Activated T-cell treated with anti-CD3 and anti-CD28 coated beads, Interleukin-2, amount 50 U/mL, for 1 hour (primary cell): ENCODE data around the gene PARP9.
"Not testable (repeated sequence)": the region's sequence is repeated elsewhere in the genome, so short reads cannot be mapped to it uniquely, and the experiment has no call there.

Source experiments
- DNase-seq: peaks from one replicate; pipeline ENCODE4 v3.0.0-alpha.2; 2020

The PARP9 gene

DNA sequence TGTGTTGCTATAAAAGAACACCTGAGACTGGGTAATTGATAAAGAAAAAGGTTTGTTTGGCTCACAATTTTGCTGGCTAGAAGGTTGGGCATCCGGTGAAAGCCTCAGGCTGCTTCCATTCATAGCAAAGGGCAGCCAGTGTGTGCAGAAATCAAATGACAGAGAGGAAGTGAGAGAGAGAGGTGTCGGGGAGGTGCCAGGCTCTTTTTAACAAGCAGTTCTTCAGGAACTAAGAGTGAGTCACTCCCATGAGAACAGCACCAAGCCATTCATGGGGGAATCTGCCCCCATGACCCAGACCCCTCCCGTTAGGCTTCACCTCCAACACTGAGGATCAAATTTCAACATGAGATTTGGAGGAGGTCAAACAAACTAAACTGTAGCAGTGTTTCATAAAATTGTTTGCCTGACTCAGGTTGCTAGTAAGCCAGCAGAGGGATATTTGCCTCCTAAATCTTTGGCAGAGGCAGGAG lies 8.9 kb upstream of the PARP9 start:
- no peak for DNase-seq

DNA sequence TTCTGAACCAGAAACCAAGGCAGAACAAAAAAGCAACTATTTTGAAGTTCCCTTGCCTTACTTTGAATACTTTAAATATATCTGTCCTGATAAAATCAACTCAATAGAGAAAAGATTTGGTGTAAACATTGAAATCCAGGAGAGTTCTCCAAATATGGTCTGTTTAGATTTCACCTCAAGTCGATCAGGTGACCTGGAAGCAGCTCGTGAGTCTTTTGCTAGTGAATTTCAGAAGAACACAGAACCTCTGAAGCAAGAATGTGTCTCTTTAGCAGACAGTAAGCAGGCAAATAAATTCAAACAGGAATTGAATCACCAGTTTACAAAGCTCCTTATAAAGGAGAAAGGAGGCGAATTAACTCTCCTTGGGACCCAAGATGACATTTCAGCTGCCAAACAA lies 4.7 kb upstream of the PARP9 start:
- DNase-seq: no peak

DNA sequence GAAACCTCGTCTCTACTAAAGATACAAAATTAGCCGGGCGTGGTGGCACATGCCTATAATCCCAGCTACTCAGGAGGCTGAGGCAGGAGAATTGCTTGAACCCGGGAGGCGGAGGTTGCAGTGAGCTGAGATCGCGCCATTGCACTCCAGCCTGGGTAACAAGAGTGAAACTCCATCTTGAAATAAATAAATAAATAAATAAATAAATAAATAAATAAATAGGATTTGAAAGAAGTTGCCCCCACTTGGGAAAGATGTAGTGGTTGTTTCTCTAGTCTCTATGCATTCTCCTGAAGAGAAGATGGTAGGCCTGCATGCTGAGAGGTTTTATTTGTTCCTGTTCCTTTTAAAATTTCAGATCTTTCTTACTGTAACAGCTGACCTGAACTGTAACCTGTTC lies 4.0 kb upstream of the PARP9 start:
- not testable (repeated sequence) for DNase-seq

DNA sequence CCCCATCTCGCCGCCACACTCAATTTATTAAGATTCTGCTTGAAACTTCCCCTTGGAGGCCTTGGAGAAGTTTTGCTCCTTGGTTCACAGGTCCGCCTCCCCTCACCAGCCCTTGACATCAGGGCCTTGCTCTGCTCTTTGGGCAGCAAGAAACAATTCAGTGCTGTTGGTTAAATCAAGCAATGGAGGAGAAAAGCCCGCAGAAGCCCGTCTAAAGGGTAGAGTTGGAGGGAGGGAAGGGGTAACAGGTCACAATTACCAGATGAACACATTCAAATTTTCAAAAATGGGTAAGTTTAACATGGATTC lies 429 bp downstream of the PARP9 start:
- no peak for DNase-seq

DNA sequence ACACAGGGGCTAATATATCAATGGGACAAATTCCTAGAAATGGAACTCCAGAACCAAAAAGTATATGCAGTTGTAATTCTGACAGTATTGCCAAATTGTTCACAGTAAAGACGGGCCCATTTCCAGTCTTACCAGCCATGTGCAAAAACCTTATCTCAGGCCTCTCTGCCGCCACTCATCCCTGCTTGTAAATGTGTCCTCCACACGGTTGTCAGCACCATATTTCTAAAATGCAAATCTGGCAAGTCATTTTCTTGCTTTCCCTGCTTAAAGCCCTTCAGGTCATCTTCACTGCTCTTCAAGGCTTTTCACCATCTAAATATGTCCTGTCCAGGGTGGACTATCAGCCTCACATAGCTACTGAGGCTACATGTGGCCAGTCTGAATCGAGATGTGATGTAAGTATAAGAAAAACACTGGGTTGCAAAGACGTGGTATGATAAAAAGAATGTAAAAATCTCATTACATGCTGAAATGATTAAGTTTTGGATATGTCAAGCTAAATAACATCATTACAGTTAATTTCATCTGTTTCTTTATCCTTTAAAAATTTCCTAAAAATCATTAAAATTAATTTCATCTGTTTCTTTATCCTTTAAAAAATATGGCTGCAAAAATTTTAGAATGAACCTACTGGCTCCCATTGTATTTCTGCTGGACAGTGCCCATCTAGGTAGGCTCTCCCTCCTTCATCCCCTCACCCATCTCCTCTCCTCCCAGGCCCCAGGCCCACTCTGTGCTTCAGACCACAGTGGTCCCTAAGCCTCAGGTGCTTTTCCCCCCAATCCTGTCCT lies 980 bp downstream of the PARP9 start:
- no peak for DNase-seq

DNA sequence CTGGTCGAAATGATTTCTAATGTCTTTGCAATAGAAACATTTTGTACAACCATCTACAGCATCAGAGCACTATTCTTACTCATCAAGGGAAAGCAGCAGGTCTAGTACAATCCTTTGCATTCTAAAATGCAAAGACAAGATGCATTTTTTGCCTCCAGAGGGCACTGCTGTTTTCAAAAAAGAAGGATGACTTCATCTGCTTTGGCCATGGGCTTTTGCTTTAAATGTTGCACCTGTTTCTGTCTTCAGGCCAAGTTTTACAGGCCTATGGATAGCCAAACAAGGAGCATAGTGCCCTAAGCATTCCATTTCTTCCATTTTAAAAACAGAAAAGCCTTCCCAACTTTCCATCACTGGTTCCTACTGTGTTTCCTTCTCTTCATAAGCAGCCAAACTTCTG lies 3.4 kb downstream of the PARP9 start:
- DNase-seq: no peak

DNA sequence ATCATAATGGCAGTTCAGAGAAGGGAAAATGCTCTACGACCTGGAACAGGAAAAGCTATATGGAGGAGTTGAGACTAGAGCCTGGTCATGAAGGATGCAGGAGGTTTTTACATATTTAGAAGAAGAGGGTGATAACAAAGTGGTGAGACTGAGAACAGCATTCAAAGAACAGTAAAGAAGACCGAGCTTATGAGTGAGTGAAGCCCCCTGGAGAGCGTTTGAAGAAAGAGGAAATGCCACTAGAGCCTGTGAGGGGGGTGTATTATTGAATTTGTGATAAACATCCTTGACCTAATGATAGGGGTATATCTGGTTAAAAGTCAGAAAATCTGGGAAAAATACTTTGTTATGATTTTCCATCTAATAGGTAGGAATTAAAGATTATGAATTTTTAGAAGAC lies 4.2 kb downstream of the PARP9 start:
- no peak for DNase-seq

DNA sequence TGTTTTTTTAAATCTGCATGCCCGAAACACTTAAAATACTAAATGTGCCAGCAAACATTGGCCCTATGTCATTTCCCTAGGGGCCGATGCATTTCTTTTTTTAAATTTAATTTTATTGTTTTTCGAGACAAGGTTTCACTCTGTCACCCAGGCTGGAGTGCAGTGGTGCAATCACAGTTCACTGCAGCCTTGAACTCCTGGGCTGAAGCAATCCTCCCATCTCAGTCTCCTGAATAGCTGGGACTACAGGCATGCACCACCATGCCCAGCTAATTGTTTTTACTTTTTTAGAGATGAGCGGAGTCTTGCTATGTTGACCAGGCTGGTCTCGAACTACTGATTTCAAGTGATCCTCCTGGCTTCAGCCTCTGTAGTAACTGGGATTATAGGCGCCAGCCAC lies 5.5 kb downstream of the PARP9 start:
- DNase-seq: no peak

DNA sequence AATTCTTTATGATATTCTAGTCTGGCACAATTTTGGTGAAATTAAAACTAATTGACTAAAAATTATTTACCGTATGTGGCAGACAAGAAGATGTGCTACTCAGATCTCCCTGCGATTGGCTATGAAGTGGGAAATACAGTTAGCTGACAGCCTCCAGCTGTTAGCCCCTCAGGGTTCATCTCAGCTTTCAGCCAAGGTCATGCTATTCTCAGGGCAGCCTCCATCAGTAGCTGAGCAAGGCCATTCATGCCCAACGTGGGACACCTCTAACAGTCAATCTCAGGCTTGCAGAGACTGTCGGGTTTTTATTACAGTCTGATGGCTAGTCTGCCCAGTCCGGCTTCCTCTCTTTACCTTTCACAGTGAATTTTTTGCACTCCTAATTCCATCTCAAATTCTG lies 6.7 kb downstream of the PARP9 start:
- no peak for DNase-seq

DNA sequence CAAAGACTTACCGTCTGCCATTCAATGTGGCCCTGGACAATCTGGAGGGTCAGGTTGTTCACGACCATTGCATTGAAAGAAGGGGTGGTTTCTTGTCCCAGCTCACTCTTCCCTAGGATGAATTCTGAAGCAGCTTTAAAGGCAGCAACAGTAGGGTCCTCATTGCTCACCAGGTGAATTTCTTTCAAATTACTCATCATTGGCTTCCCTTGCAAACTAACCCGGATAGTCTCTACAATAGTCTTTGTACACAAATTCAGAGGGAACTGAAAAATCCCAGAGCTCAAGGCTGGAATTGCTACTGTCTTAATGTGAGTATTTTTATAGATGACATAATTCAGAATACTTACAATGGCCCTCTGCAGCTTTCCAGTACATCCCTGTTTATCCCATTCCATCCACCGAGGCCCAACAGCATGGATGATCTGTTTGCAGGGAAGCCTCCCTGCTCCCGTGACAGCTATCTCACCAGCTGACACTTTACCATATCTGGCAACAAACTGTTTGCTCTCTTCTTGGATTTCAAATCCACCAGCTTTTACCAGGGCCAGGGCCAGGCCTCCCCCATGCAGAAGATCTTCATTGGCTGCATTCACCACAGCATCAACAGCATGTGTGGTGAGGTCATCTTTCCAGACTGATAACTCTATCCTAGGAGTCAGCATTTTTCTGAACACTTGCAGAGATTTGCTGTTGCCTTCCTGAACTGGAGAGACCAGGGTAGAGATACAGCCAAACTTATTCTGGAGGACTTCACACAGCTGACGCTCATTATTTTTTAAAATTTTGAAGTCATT lies 8.6 kb downstream of the PARP9 start:
- DNase-seq: no peak

DNA sequence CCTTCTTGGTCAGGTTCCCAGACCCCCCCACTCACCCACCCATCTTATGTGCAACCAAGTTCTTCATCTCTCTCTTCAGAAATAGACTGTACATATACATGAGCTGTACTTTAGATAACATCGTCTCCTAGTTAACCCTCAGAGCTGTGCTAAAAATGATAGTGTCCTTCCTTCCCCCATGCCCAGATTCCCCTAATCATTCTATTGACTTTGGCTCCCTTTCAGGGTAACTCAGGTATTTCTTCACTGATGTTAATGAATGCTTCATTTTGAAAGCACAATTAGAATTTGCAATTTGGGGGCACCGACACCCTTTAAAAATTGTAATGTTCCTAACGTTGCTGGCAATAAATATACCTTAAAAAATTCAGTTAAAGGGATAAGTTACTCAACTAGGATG lies 10.9 kb downstream of the PARP9 start:
- DNase-seq: no peak

DNA sequence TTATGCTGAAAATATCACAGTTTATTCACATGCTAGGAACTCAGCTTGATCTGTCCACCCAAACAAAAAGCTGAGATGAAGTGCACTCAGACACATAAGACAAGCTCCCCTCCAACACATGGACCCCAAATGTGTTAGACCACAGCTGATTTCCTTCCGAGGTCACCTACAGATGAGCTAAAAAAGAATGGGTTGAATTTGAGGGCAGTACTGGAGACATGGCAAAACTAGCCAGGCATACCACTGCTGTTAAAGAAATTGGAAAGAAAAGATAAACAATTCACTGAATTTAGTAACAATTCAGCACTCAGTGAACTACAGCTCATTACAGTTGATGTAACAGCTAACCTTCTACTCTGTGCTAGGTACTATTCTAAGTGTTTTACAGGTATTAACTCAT lies 15.5 kb downstream of the PARP9 start:
- DNase-seq: no peak

DNA sequence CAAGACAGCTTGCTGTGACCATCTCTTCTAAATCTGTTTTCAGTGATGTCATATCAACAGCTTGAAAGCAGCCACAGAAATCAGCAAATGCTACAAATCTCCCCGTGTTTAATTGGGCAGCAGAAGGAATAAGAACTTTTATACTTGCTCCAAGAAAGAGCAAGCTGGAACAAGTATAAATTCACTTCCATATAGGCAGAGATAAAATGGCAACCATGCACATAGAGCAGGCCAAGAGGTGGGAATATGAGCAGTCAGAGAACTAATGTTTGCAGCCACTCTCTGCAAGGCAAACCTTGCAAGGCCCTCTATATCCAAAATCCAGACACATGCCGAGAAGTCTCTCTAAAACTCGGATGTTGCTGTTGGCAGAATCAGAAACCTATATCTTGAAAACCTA lies 16.0 kb downstream of the PARP9 start:
- DNase-seq: no peak

DNA sequence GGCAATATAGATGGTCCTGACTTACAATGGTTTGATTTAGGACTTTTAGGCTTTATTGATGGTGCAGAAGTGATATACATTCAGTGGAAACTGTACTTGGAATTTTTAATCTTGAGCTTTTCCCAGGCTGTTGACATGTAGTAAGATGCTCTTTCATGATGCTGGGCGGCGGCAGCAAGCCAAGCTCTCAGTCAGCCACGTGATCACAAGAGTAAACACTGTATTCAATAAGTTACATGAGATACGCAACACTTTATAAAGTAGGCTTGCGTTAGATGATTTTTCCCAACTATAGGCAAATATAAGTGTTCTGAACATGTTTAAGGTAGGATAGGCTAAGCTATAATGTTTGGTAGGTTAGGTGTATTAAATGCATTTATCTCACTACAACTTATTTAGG lies 17.9 kb downstream of the PARP9 start:
- no peak for DNase-seq

DNA sequence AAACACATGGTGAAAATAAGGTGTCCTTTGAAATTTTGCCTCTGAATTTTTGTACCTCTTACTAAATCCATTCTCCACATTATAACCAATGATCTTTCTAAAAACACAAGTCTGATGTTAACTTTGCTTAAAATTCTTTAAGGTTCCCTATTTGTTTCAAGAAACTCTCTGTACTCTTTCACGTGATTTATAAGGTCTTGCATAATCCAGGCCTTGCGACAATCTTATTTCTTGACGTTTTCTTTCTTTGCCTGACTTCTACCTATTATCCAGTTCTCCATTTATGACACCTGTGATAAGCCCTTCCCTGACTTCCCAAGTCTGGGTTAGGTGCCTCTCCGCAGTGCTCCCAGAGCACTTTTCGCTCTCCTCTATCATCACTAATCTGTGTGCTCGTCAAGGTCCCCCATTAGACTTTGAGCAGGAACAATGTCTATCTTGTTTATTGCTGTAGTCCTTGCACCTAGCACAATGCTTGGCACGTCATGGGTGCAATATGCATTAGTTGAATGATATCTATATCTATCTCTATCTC lies 25.1 kb downstream of the PARP9 start:
- DNase-seq: no peak

DNA sequence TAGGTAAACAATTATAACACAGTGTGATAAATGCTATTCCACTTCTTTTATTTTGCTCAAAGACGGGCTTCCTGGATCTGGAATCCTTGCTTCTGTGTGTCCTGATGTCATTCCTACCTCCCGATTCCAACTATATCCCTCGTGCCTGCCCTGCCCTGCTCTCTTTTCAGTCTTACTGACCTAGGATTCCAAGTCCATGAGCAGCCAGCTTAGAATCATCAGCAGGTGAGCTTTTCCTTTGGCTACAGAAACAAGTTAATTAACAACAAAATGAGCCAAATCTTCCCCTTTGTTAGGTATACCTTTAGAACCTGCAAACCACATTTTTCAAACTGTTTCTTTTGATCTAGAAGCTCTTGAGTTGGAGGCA lies 27.5 kb downstream of the PARP9 start:
- DNase-seq: no peak

DNA sequence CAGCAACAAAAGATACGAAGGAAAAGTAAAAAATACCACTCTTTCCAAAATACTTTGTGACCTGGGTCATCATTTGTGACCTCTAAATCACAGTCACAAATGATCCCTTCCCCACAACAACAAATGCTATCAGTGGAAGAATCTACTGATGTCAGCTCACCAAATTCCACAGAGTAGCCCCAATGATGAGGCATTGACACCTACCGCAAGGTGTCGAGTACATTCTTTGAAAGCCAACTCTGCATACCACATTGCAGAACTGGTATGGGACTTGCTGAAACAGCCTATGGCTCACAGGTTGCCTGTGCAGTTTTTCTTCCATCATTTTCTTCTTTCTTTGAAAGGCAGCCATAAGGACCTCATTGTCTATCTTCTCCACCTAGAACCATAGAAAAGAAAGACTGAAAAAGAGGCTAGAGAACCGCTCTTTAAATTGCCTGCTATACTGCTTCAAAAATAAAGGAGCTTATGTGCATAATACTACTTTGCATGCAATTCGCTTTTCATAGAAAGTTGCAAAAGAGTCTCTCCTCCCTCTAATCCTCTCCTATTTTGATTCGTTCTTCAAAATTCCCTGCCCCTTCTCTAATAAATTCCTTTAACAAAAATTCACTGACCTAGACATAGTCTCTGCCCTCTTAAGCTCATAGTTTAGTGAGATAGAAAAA lies 28.0 kb downstream of the PARP9 start:
- no peak for DNase-seq

DNA sequence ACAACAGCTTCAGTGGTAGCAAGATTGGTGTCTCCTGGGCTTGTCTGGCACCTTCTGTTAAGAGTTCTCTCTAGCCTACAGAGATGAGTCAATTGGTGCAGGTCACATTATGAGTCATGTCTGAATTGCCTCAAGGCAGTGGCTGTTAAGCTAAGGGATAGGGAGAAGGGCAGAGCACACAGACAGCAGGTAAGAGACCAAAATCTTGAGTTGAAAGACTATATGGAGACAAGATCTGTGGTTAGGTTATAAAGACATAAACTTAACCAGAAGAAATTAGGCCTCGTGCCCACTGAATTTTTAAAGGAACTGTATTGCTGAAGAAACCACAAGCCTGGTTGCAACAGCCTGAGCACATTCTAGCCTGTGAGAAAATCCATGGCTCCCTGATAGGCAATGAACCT lies 30.2 kb downstream of the PARP9 start:
- no peak for DNase-seq

DNA sequence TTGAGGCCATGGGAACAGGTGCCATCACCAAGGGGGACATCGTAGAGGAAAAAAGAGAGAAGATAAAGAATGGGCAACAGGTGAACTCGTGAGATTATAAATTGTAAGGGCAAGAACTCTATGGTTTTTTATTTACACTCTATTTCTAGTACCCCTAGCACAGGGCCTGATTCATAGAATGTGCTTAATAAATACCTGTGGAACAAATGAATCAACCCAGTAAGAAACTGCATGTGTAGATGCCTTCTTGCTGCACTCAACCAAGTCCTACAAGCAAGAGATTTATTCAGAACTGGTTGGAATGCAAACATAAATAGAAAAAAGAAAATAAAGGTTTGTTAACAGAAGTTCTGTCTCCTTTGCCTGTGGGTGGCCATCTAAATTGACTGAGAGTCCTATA lies 30.6 kb downstream of the PARP9 start:
- DNase-seq: no peak

DNA sequence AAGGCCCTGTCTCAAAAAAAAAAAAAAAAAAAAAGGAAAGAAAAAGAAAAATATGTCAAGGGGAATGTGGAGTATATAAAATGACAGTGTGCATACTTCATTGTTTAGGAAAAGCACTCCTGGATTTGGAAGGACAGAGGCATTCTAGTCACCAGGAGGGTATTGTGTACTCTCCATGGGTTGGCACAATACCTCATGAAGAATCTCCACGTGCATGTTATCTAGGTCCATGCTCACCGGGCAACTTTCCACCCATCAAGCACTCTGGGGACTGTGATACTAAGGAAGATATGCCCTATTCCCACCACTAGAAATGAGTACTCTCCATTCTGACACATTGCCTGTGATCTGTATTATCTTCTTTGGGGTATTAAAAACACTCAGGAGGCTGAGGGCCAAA lies 33.9 kb downstream of the PARP9 start:
- DNase-seq: no peak

DNA sequence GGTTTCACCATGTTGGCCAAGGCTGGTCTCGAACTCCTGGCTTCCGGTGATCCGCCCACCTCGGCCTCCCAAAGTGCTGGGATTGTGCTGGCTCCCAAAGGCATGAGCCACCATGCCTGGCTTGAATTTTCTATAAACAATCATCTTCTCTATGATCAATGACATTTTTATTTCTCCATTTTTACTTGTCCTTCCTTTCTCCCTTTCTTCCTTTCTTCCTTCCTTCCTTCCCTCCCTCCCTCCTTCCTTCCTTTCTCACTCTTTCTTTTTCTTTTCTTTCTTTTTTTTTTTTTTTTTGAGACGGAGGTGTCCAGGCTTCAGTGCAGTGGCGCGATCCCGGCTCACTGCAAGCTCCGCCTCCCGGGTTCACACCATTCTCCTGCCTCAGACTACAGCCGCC lies 40.8 kb downstream of the PARP9 start:
- no peak for DNase-seq

DNA sequence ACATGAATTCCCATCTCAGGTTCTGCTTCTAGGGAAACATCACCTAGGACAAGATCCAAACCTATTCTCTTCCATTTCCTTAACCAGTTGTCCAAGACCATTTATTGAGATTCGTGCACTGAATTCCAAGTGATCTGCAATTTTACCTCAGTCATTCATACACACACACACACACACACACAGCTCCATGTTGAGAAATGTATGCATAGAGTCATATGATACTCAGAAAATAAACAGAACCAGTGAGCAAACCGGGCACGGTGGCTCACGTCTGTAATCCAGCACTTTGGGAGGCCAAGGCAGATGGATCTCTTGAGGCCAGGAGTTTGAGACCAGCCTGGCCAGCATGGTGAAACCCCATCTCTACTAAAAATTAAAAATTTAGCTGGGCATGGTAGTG lies 43.2 kb downstream of the PARP9 start:
- DNase-seq: no peak

DNA sequence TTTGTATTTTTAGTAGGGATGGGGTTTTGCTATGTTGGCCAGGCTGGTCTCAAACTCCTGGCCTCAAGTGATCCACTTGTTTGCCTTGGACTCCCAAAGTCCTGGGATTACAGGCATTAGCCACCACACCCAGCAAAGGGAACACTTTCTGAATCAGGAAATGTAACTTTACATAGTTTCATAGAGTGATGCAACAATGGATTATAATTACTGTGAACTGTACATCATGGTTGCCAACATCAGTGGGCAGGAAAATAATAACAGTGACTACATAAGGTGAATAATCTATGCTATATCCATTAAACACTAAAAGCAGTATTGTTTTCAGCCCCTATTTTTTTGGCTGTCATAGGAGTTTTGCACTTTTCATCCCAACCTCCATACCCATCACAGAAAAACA lies 44.4 kb downstream of the PARP9 start:
- DNase-seq: no peak

DNA sequence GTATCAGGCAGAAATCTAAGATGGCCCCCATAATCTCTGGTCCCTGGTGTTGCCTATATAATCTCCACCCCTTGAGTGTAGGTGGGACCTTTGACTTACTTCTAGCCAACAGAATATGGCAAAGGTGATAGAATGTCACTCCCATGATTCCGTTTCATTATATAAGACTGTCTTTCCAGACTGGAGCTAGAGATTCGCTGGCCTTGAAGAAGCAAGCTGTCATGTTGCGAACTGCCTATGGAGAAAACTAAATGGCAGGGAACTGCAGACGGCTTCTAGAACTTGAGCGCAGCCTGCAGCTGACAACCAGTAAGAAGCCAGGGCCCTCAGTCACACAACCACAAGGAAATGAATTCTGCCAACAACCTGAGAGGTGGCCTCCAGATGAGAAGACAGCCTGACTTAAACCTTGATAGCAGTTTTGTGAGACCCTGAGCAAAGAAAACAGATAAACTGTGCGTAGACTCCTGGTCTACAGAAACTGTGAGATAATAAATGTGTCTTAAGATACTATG lies 47.2 kb downstream of the PARP9 start:
- DNase-seq: no peak
